HT-29 (cell line): ENCODE data around the gene CNIH1. TPM values are rescaled to one million over a fixed set of nuclear protein-coding genes. Genes with fewer than 3 reads are reported as not detected.
"Not testable (repeated sequence)": the region's sequence is repeated elsewhere in the genome, so short reads cannot be mapped to it uniquely, and the experiment has no call there.

Experiments used
- DNase-seq: peaks from one replicate; pipeline ENCODE4 v3.0.0-alpha.2; 2015; ENCODE audit warnings: low spot score
- total RNA-seq: library from RNA; depleted of rRNA; stranded (reverse); fragments of >200 nt; shearing (Covaris generic); gene quantifications from 2 replicates; pipeline ENCODE4 v1.2.3, GENCODE V29; 2014

Gene CNIH1
- total RNA-seq, 1 experiment from 2014 or later = 41.3 TPM

DNA sequence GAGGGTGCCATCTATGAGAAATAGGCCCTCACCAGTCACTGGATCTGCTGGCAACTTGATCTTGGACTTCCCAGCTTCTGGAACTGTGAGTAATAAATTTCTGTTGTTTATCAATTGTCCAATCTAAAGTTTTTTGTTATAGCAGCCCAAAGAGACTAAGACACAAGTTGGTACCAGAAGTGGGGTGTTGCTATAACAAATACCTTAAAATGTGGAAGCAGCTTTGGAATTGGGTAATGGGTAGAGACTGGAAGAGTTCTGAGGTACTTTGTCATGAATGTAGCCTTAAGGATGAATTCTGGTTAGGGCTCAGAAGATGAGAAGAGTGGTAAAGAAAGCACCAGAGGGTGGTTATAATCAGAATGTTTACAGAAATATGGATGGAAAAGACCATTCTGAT lies 26.1 kb upstream of the CNIH1 start:
- no peak for DNase-seq

DNA sequence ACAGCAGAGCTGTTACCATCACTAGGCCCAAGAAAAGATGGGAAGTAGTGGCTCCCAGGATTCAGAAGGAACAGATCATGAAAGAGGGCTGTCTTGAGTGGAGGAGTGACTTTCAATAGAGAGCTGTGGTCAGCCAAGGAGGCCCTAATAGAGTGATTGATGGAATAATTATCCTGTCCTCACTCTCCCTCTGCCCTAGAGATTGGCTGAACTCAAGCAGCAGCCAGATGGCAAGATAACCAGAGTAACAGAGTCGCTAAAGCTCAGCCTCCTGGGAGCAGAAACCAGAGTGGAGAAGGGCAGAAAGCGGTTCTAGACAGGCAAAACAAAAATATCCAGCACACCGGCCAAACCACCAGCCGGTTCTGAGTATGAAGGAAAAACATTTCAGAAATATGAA lies 24.5 kb upstream of the CNIH1 start:
- no peak for DNase-seq

DNA sequence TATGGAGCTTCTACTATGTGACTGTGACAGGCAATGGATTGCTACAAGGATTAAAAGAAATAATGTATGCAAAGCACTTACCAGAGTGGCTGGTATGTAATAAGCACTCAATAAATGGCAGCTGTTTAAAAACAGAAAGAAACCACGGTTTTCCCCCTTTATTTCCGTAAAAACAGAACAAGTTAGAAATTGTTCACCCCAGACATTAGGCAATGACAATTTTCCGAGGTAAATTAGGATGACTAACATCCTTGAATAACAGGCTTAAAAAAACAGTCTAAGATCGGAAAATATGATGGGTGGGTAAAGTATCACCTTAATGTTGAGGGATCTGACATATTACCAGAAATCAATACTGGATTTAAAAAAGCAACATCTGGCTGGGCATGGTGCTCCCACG lies 20.9 kb upstream of the CNIH1 start:
- no peak for DNase-seq

- DNase-seq = no peak
Observed at GRCh38 chr14:54459106-54459505, 17.9 kb upstream of the CNIH1 start.

- DNase-seq = not testable (repeated sequence)
Observed at GRCh38 chr14:54458536-54458935, 17.4 kb upstream of the CNIH1 start.

DNA sequence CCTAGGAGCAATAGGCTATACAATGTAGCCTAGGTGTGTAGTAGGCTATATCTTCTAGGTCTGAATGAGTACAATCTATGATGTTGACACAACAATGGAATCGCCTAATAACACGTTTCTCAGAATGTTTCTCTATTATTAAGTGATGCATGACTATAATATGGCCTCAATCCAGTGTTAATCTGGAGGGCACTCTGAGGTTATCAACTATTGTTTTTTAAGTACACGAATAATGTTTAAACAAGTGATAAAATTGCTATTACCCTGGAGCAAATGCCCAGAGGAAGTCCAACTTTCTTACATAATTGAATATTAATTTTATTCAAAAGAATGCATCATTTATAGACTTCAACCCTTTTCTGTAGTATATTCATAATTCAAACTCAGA lies 16.4 kb upstream of the CNIH1 start:
- no peak for DNase-seq

GRCh38 chr14:54456820-54457608 lies 15.8 kb upstream of the CNIH1 start:
- DNase-seq = not testable (repeated sequence)

DNA sequence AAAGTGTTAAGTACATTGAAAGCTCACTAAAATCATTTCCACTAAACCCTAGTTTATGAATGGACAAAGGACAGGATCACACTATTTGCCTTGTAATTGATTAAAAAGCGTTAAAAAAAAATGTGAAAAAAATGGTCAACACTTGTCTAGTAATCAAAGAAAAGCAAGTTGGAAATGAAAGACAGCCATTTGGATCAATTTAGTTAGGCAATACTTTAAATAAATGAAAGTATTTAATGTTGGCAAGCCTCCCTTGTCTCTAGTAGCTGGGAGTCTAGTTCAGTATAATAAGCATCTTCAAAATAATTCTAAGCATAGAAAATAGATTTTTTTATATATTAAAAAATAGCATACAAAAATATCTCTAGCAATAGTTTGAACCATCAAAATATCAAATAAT lies 14.2 kb upstream of the CNIH1 start:
- no peak for DNase-seq

- not testable (repeated sequence) for DNase-seq
Observed at GRCh38 chr14:54453990-54454389, 12.8 kb upstream of the CNIH1 start.

DNA sequence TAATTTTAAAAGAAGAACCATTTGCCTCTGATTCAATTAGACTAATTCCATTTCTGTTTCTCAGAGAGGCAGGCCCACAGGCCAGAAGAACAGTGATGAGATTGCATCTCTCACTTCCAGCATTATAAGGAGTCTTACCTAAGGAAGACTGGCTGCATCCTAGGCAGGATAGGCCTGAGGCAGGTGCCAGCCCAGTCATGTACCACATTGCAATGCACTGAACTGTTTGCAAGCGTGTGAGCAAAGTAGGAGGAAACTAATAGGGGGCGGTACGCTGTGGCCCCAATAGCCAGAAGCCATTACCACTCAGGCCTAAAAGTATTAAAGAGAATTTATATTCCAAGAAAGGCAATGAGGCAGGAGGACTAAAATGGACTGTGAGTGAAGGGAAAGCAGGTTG lies 12.1 kb upstream of the CNIH1 start:
- DNase-seq = no peak

GRCh38 chr14:54451961-54452360 lies 10.8 kb upstream of the CNIH1 start:
- no peak for DNase-seq

GRCh38 chr14:54451121-54451601 lies 10.0 kb upstream of the CNIH1 start:
- DNase-seq = no peak

DNA sequence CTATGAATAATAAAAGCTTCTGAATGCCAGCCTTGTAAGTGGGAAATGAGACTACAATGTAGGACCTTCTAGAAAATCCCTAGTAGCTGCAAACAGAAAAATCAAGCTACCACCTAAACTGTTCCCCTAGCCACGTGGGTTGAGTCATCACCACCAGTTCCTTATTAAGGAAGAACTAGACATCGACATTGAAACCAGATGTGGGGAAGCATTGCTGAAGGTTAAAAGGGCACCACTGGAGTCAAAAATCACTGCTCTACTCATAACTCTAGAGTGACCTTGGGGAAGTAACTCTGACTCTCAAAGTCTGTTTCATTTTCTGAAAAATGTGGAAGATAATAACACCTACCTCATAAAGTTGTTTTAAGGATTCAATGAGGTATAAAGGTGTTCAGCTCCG lies 9.4 kb upstream of the CNIH1 start:
- DNase-seq = no peak

- peak; percentile 42 for DNase-seq
Observed at GRCh38 chr14:54447231-54447692, 6.1 kb upstream of the CNIH1 start.

GRCh38 chr14:54446161-54446693 lies 5.1 kb upstream of the CNIH1 start:
- no peak for DNase-seq

DNA sequence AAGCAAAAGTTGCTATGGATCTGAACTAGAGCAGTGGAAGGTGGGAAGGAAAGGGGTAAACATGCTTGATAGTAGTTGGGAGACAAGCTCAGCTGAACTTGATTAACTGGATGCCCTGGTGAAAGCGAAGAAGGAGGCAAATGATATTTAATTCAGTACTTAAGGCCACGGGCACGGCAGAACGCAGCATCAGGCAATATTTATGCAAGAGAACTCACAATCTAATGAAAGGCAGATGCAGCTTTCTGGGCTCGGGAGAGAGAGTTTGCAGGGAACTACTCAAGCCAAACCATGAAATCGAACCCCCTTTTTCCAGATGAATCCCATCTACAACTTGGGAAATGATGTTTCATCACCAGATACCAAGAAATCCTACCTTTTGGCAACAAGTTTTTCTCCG lies 3.5 kb upstream of the CNIH1 start:
- DNase-seq = no peak

- no peak for DNase-seq
Observed at GRCh38 chr14:54443981-54444380, 2.8 kb upstream of the CNIH1 start.

DNA sequence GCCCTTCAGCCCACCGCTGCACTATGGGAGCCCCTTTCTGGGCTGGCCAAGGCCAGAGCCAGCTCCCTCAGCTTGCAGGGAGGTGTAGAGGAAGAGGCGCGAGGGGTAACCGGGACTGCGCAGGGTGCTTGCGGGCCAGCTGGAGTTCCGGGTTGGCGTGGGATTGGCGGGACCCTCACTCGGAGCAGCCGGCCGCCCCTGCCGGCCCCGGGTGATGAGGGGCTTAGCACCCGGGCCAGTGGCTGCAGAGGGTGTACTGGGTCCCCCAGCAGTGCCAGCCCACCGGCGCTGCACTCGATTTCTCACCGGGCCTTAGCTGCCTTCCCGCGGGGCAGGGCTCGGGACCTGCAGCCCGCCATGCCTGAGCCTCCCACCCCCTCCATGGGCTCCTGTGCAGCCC lies 1.8 kb upstream of the CNIH1 start:
- not testable (repeated sequence) for DNase-seq

DNA sequence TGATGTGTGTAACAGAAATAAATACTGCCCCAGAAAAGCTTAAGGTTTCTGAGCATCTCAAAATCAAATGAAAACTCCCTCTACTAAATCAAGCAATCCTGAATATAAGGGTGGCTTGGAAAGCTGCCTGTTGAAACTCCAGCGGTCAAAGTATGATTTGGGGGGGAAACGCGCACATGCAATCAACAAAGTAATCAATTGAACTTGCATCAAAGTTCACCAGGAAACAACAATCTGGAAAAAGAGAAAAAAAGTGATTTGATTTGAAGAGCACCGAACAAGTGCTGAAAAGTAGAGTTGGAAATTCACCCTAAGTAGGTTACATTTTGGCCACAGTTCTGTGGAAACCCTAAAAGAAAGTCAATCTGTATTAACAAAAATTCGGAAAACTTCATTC lies 700 bp downstream of the CNIH1 start:
- no peak for DNase-seq

GRCh38 chr14:54440037-54440436 lies 1.1 kb downstream of the CNIH1 start:
- peak; percentile 16 for DNase-seq

DNA sequence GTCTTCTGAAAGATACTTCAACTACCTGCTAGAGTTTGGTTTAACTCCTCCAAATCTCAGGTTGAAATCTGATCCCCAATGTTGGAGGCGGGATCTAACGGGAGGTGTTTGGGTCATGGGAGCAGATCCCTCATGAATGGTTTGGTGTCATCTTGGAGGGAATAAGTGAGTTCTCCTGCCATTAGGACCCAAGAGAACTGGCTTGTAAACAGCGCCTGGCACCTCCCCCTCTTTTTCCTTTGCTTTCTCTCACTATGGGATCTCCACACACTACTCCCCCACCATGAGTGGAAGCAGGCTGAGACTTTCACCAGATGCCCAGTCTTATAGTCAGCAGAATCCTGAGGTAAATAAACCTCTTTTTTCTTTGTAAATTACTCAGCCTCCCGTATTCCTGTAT lies 2.5 kb downstream of the CNIH1 start:
- no peak for DNase-seq

GRCh38 chr14:54437954-54438353 lies 3.2 kb downstream of the CNIH1 start:
- not testable (repeated sequence) for DNase-seq

DNA sequence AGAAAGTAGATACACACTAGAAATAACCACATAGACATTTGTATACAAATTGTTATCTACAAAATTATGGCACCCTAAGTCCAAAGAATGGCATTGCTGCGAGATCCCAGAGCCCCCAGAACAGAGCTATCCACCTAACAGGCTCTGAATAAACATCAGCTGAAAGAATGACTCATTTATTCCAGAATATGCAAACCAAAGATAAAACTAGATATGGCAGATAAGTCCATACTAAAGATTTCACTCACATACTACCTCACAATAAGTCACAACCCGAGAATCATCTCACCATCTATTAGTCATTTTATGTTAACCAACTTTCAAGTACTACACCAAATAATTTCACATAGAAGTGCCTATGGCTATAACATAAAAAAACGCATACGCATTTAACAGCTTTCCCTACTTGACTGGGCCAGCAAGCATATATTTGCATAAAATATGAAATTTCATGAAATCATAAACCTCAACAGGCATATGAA lies 5.6 kb downstream of the CNIH1 start:
- no peak for DNase-seq
